ENCODE measurements around the gene CCR5. TPM values are rescaled to one million over a fixed set of nuclear protein-coding genes. Genes with fewer than 3 reads are reported as not detected.

Gene CCR5
- total RNA-seq, 4 donors from 2014 or later, result 0.16 to 5.2 (median 0.78) TPM

GRCh38 chr3:46367811-46368210 is 2.9 kb upstream of the CCR5 start:
- no peak for TF ChIP-seq CTCF (IDR thresholded peaks at IDR 0.05)
- ATAC-seq (ENCODE audit: low FRiP score), result no peak

GRCh38 chr3:46368569-46368968 is 2.2 kb upstream of the CCR5 start:
- no peak for TF ChIP-seq CTCF (IDR thresholded peaks at IDR 0.05)
- no peak for DNase-seq (ENCODE audit: low spot score)
- ATAC-seq (ENCODE audit: low FRiP score), result no peak

More at GRCh38 chr3:46367811-46368210, 2.9 kb upstream of the CCR5 start:
- no peak for DNase-seq (ENCODE audit: low spot score)

GRCh38 chr3:46369151-46369550 is 1.6 kb upstream of the CCR5 start:
- no peak for ATAC-seq (ENCODE audit: low FRiP score)

GRCh38 chr3:46369675-46370132 is 1.0 kb upstream of the CCR5 start:
- DNase-seq (ENCODE audit: low spot score), result no peak
- no peak for TF ChIP-seq CTCF (IDR thresholded peaks at IDR 0.05)
- ATAC-seq (ENCODE audit: low FRiP score), result no peak

More at GRCh38 chr3:46369151-46369550, 1.6 kb upstream of the CCR5 start:
- no peak for DNase-seq (ENCODE audit: low spot score)
- TF ChIP-seq CTCF (IDR thresholded peaks at IDR 0.05), result no peak

- no peak for DNase-seq (ENCODE audit: low spot score)
- TF ChIP-seq CTCF (IDR thresholded peaks at IDR 0.05), result no peak
- no peak for ATAC-seq (ENCODE audit: low FRiP score)
Measured at GRCh38 chr3:46371519-46372340, 984 bp downstream of the CCR5 start.

GRCh38 chr3:46372492-46373359 is 2.0 kb downstream of the CCR5 start:
- DNase-seq (ENCODE audit: low spot score), result no peak
- TF ChIP-seq CTCF (IDR thresholded peaks at IDR 0.05), result no peak
- ATAC-seq (ENCODE audit: low FRiP score), result no peak
